ENCODE data around the gene HPN.
A peak's percentile ranks its signal among the peaks of the same experiment; 100 is the strongest.
"Not testable (repeated sequence)": the region's sequence is repeated elsewhere in the genome, so short reads cannot be mapped to it uniquely, and the experiment has no call there.

Gene HPN

GRCh38 chr19:35041548-35042055, at the start of gene HPN:
Gene HPN, plus strand, starts transcription at chr19:35041721. Its CDS starts 786 bp downstream, at chr19:35042507.
- no peak for DNase-seq

- DNase-seq, result not testable (repeated sequence)
Observed at GRCh38 chr19:34992582-34992981, 48.9 kb upstream of the HPN start.

- no peak for DNase-seq
Observed at GRCh38 chr19:34994286-34994642, 47.3 kb upstream of the HPN start.

- no peak for DNase-seq
Observed at GRCh38 chr19:34994643-34995541, 46.6 kb upstream of the HPN start.

GRCh38 chr19:34995551-34995950, 46.0 kb upstream of the HPN start:
- no peak for DNase-seq

- DNase-seq, result no peak
Observed at GRCh38 chr19:34997071-34997617, 44.4 kb upstream of the HPN start.

GRCh38 chr19:34998224-34998623, 43.3 kb upstream of the HPN start:
- not testable (repeated sequence) for DNase-seq

- no peak for DNase-seq
Observed at GRCh38 chr19:34998777-34999497, 42.6 kb upstream of the HPN start.

- peak; percentile 71 for DNase-seq
Observed at GRCh38 chr19:34999498-35000337, 41.8 kb upstream of the HPN start, which contains the start of gene GRAMD1A. Gene GRAMD1A, plus strand, starts transcription at chr19:35000323. Its CDS starts 156 bp downstream, at chr19:35000479.

GRCh38 chr19:35000338-35000646, 41.2 kb upstream of the HPN start:
- no peak for DNase-seq

- DNase-seq, result peak in 1 of 2 donors; percentile 46
Observed at GRCh38 chr19:35000647-35001501, 40.6 kb upstream of the HPN start.

- no peak for DNase-seq
Observed at GRCh38 chr19:35002037-35002535, 39.4 kb upstream of the HPN start.

- no peak for DNase-seq
Observed at GRCh38 chr19:35004517-35005255, 36.8 kb upstream of the HPN start.

GRCh38 chr19:35005256-35005977, 36.1 kb upstream of the HPN start:
- DNase-seq, result no peak

GRCh38 chr19:35006007-35006341, 35.5 kb upstream of the HPN start:
- DNase-seq, result not testable (repeated sequence)

- no peak for DNase-seq
Observed at GRCh38 chr19:35006342-35006998, 35.1 kb upstream of the HPN start.

GRCh38 chr19:35006999-35007365, 34.5 kb upstream of the HPN start:
- no peak for DNase-seq

- DNase-seq, result not testable (repeated sequence)
Observed at GRCh38 chr19:35007427-35007826, 34.1 kb upstream of the HPN start.

GRCh38 chr19:35008891-35009341, 32.6 kb upstream of the HPN start:
- DNase-seq, result no peak
